H1 (cell line): ENCODE results near the gene ACTC1. TPM values are rescaled to one million over a fixed set of nuclear protein-coding genes. Genes with fewer than 3 reads are reported as not detected.

Experiments
- CTCF ChIA-PET: fragments of 300-600 bp; sonication (Branson Sonifier 250); formaldehyde crosslinking; loops from one replicate; lab custom pipeline; 2021; ENCODE audit not compliant: partially characterized antibody; lab: Charles Lee
- POLR2A ChIA-PET: fragments of 300-600 bp; sonication (Branson Sonifier 250); formaldehyde crosslinking; loops from one replicate; lab custom pipeline; 2021; ENCODE audit warnings: inconsistent platforms; ENCODE audit not compliant: partially characterized antibody; lab: Charles Lee
- DNase-seq, 2 experiments: peaks; one replicate each; pipeline versions ENCODE4 v3.0.0 to v3.0.0-alpha.2; 2010 to 2022; ENCODE audit warnings: low spot score in 2 of 2, low read depth in 1 of 2, mixed read lengths in 1 of 2
- FAIRE-seq: peaks from 2 replicates; lab custom pipeline; 2011; peaks lifted over from hg19 to GRCh38; lab: Jason Lieb, UNC
- H2AFZ ChIP-seq: 2 replicates; pipeline ENCODE4 v1.8.1; 2012; ENCODE audit warnings: low read length, inconsistent platforms
- H2AK5ac ChIP-seq: 2 replicates; pipeline ENCODE4 v1.6.1; 2013; ENCODE audit warnings: low read depth, low read length
- H2BK120ac ChIP-seq: replicated peaks from 2 replicates; pipeline ENCODE3; 2013; ENCODE audit warnings: low read depth, low read length, inconsistent platforms
- H2BK12ac ChIP-seq: 2 replicates; pipeline ENCODE4 v1.6.1; 2013; ENCODE audit warnings: low read depth, low read length
- H2BK15ac ChIP-seq: 2 replicates; pipeline ENCODE4 v1.6.1; 2013; ENCODE audit warnings: low read length
- H2BK20ac ChIP-seq: 2 replicates; pipeline ENCODE4 v1.6.1; 2013; ENCODE audit warnings: low read length
- H2BK5ac ChIP-seq: 2 replicates; pipeline ENCODE4 v1.6.1; 2013; ENCODE audit warnings: low read depth, low read length
- H3K14ac ChIP-seq: 2 replicates; pipeline ENCODE4 v1.6.1; 2013; ENCODE audit warnings: inconsistent platforms; ENCODE audit not compliant: insufficient read length
- H3K18ac ChIP-seq: 2 replicates; pipeline ENCODE4 v1.6.1; 2013; ENCODE audit warnings: low read length; ENCODE audit errors: extremely low read depth
- H3K23ac ChIP-seq: 2 replicates; pipeline ENCODE4 v1.6.1; 2013; ENCODE audit warnings: inconsistent platforms; ENCODE audit not compliant: insufficient read length
- H3K23me2 ChIP-seq: 2 replicates; pipeline ENCODE4 v1.6.1; 2013; ENCODE audit warnings: low read depth, low read length
- H3K27ac ChIP-seq: 2 replicates; pipeline ENCODE4 v1.6.1; 2011; ENCODE audit warnings: low read depth, low read length, inconsistent platforms
- H3K27me3 ChIP-seq, 4 experiments: replicated peaks in 1 of 4; 1 replicate in 1 of 4; 2 replicates in 3 of 4; pipeline versions ENCODE4 v1.6.1 to v1.8.1; 2011 to 2013; ENCODE audit warnings: low read length in 3 of 4, mild to moderate bottlenecking in 3 of 4, inconsistent platforms in 2 of 4, mixed read lengths in 2 of 4, moderate library complexity in 1 of 4; ENCODE audit not compliant: control insufficient read depth in 3 of 4, insufficient read depth in 3 of 4; ENCODE audit errors: extremely low read depth in 1 of 4
- H3K36me3 ChIP-seq, 4 experiments: 2 replicates each; pipeline versions ENCODE4 v1.6.1 to v1.8.1; 2011 to 2013; ENCODE audit warnings: mild to moderate bottlenecking in 4 of 4, low read length in 3 of 4, moderate library complexity in 2 of 4, control low read depth in 1 of 4, inconsistent platforms in 1 of 4; ENCODE audit not compliant: insufficient read depth in 4 of 4, control insufficient read depth in 2 of 4
- H3K4ac ChIP-seq: replicated peaks from 2 replicates; pipeline ENCODE3; 2013; ENCODE audit warnings: low read length, low read depth, mixed read lengths, inconsistent platforms; ENCODE audit not compliant: insufficient read length
- H3K4me1 ChIP-seq, 4 experiments: replicated peaks in 1 of 4; 1 replicate in 1 of 4; 2 replicates in 3 of 4; pipeline versions ENCODE4 v1.6.1 to v1.8.1; 2011 to 2013; ENCODE audit warnings: low read length in 3 of 4, inconsistent platforms in 2 of 4, mixed read lengths in 1 of 4; ENCODE audit not compliant: insufficient read depth in 4 of 4, control insufficient read depth in 3 of 4
- H3K4me2 ChIP-seq, 2 experiments: 2 replicates each; pipeline versions ENCODE4 v1.6.1 to v1.8.1; 2011 to 2013; ENCODE audit warnings: low read depth in 2 of 2, low read length in 2 of 2, control low read depth in 1 of 2, inconsistent platforms in 1 of 2, mild to moderate bottlenecking in 1 of 2; ENCODE audit not compliant: insufficient read depth in 1 of 2
- H3K4me3 ChIP-seq, 4 experiments: fragments of 200-600, 300-600 bp in 1 of 4; sonication (generic), shearing (Covaris generic), sonication (Bioruptor Twin) in 1 of 4; 2 replicates each; pipeline versions ENCODE4 v1.5.1 to v1.8.1; 2011 to 2016; ENCODE audit warnings: low read length in 4 of 4, low read depth in 3 of 4, control low read depth in 2 of 4, inconsistent platforms in 2 of 4, mild to moderate bottlenecking in 2 of 4, mixed read lengths in 1 of 4, moderate library complexity in 1 of 4; ENCODE audit not compliant: insufficient read depth in 2 of 4; ENCODE audit errors: extremely low read depth in 1 of 4
- H3K56ac ChIP-seq: replicated peaks from 2 replicates; pipeline ENCODE3; 2013; ENCODE audit warnings: low read depth, mild to moderate bottlenecking, mixed read lengths, low read length, inconsistent platforms; ENCODE audit not compliant: insufficient read length
- H3K79me1 ChIP-seq: 2 replicates; pipeline ENCODE4 v1.6.1; 2013; ENCODE audit warnings: low read depth, low read length, control low read depth
- H3K79me2 ChIP-seq, 2 experiments: 2 replicates each; pipeline versions ENCODE4 v1.6.1 to v1.8.1; 2012 to 2013; ENCODE audit warnings: low read length in 2 of 2, mild to moderate bottlenecking in 2 of 2, inconsistent platforms in 1 of 2; ENCODE audit not compliant: insufficient read depth in 2 of 2, control insufficient read depth in 1 of 2
- H3K9ac ChIP-seq, 4 experiments: replicated peaks in 1 of 4; 1 replicate in 1 of 4; 2 replicates in 3 of 4; pipeline versions ENCODE4 v1.6.1 to v1.8.1; 2011 to 2013; ENCODE audit warnings: low read depth in 3 of 4, low read length in 3 of 4, control low read depth in 2 of 4, mild to moderate bottlenecking in 2 of 4, moderate library complexity in 2 of 4, inconsistent platforms in 1 of 4; ENCODE audit errors: extremely low read depth in 1 of 4
- H3K9me3 ChIP-seq, 2 experiments: 2 replicates each; pipeline versions ENCODE4 v1.6.1 to v1.8.1; 2012 to 2013; ENCODE audit warnings: mild to moderate bottlenecking in 2 of 2, moderate library complexity in 2 of 2, control low read depth in 1 of 2, inconsistent platforms in 1 of 2, low read depth in 1 of 2, low read length in 1 of 2, mixed read lengths in 1 of 2; ENCODE audit not compliant: insufficient read depth in 2 of 2
- H4K20me1 ChIP-seq, 2 experiments: replicated peaks in 1 of 2; 2 replicates each; pipeline versions ENCODE3 to v1.8.1; 2011 to 2013; ENCODE audit warnings: inconsistent platforms in 2 of 2, low read length in 2 of 2, mild to moderate bottlenecking in 1 of 2; ENCODE audit not compliant: insufficient read depth in 2 of 2, control insufficient read depth in 1 of 2
- H4K5ac ChIP-seq: 2 replicates; pipeline ENCODE4 v1.6.1; 2013; ENCODE audit warnings: low read length, low read depth, mixed read lengths, inconsistent platforms; ENCODE audit not compliant: insufficient read length
- H4K8ac ChIP-seq: 2 replicates; pipeline ENCODE4 v1.8.0; 2013; ENCODE audit warnings: mild to moderate bottlenecking, moderate library complexity, low read length, inconsistent platforms; ENCODE audit not compliant: insufficient read depth; ENCODE audit errors: extremely low read depth
- H4K91ac ChIP-seq: replicated peaks from 2 replicates; pipeline ENCODE3; 2013; ENCODE audit warnings: low read length, mixed read lengths, inconsistent platforms; ENCODE audit not compliant: insufficient read length
- ASH2L ChIP-seq: fragments of 200-600, 300-600 bp; sonication (generic); IDR thresholded peaks from one replicate; pipeline ENCODE4 v1.7.1; 2017; ENCODE audit warnings: low read length
- BACH1 ChIP-seq: IDR thresholded peaks from 2 replicates; pipeline ENCODE4 v1.6.1; 2012; ENCODE audit warnings: low read length, improper control_type of control experiment
- CEBPB ChIP-seq: IDR thresholded peaks from 2 replicates; pipeline ENCODE4 v1.6.1; 2012; ENCODE audit warnings: low read depth, low read length
- E2F6 ChIP-seq: IDR thresholded peaks from 2 replicates; pipeline ENCODE4 v1.6.1; 2012; ENCODE audit warnings: inconsistent platforms
- FOSL1 ChIP-seq: IDR thresholded peaks from 2 replicates; pipeline ENCODE4 v1.6.1; 2011; ENCODE audit warnings: mild to moderate bottlenecking, low read depth, low read length, moderate library complexity; ENCODE audit not compliant: insufficient read depth
- GTF2F1 ChIP-seq: IDR thresholded peaks from 2 replicates; pipeline ENCODE4 v1.6.1; 2012; ENCODE audit warnings: low read depth, low read length, improper control_type of control experiment, borderline replicate concordance
- HDAC2 ChIP-seq, 2 experiments: fragments of 300-600 bp in 1 of 2; sonication (generic) in 1 of 2; IDR thresholded peaks; 2 replicates each; pipeline ENCODE4 v1.6.1; 2011 to 2012; ENCODE audit warnings: low read depth in 2 of 2, low read length in 2 of 2, mild to moderate bottlenecking in 2 of 2, moderate library complexity in 2 of 2, borderline replicate concordance in 1 of 2, inconsistent platforms in 1 of 2
- MAFK ChIP-seq: IDR thresholded peaks from 2 replicates; pipeline ENCODE4 v1.6.1; 2012; ENCODE audit warnings: low read depth, mild to moderate bottlenecking, improper control_type of control experiment, low read length
- NANOG ChIP-seq: IDR thresholded peaks from 2 replicates; pipeline ENCODE4 v1.6.1; 2011; ENCODE audit warnings: low read length, low read depth, mild to moderate bottlenecking, inconsistent platforms; ENCODE audit not compliant: insufficient read depth, poor library complexity, severe bottlenecking
- RAD21 ChIP-seq, 2 experiments: IDR thresholded peaks in 1 of 2; conservative IDR thresholded peaks in 1 of 2; 2 replicates each; pipeline ENCODE4 v1.6.1; 2011; ENCODE audit warnings: low read depth in 2 of 2, low read length in 2 of 2, improper control_type of control experiment in 1 of 2, inconsistent platforms in 1 of 2, mild to moderate bottlenecking in 1 of 2, moderate library complexity in 1 of 2
- RBBP5 ChIP-seq: IDR thresholded peaks from 2 replicates; pipeline ENCODE4 v1.7.1; 2012; ENCODE audit warnings: low read depth, mild to moderate bottlenecking, inconsistent platforms, low read length, moderate library complexity, borderline replicate concordance
- SIRT6 ChIP-seq: IDR thresholded peaks from one replicate; pipeline ENCODE4 v1.7.1; 2012; ENCODE audit warnings: low read length, inconsistent platforms
- TBP ChIP-seq: IDR thresholded peaks from 2 replicates; pipeline ENCODE4 v1.6.1; 2011; ENCODE audit warnings: low read depth, low read length, improper control_type of control experiment
- ZNF274 ChIP-seq: IDR thresholded peaks from 2 replicates; pipeline ENCODE4 v1.7.0; 2012; ENCODE audit warnings: low read length, borderline replicate concordance; ENCODE audit errors: extremely low read depth
- WGBS, 2 experiments: shearing (Covaris generic) in 1 of 2; methylation state at CpG; one replicate each; pipeline versions ENCODE4 v1.1.6 to v1.1.7; 2013 to 2015; ENCODE audit warnings: low lambda C conversion rate in 2 of 2, mixed read lengths in 2 of 2, inconsistent platforms in 1 of 2, low coverage in 1 of 2, missing lambda C conversion rate in 1 of 2; ENCODE audit not compliant: insufficient replicate concordance in 2 of 2, insufficient coverage in 1 of 2, insufficient read length in 1 of 2; ENCODE audit errors: extremely low coverage in 1 of 2, missing lambda C conversion rate in 1 of 2; 5-methylcytosine and 5-hydroxymethylcytosine counted together
- polyA plus RNA-seq, 7 experiments: library from polyadenylated mRNA; depleted of rRNA in 3 of 7; stranded (reverse) in 5 of 7; unstranded in 2 of 7; fragments of >200 nt in 5 of 7; fragments of 200-250 nt in 2 of 7; gene quantifications; 1 replicate in 5 of 7; 2 replicates in 1 of 7; 4 replicates in 1 of 7; pipeline versions ENCODE4 v1.2.1 to v1.2.3, GENCODE V29; 2011 to 2013; ENCODE audit warnings: missing spikeins in 2 of 7, mixed read lengths in 2 of 7
- total RNA-seq: library from RNA; stranded (reverse); fragmentation: NEBNext Ultra II Directional; extraction: Animal tissue kit (Norgen Biotek cat#: 25700); gene quantifications from 2 replicates; pipeline ENCODE4 v1.2.1, GENCODE V29; 2021

ACTC1 gene
- total and polyA plus RNA-seq, 2 of the 8 experiments (the other 6 are each of a cell fraction or from before 2014, with no cell fraction given), result 37.6 to 90.0 TPM

GRCh38 chr15:34783431-34783830 lies 11.9 kb downstream of the ACTC1 start:
- Histone ChIP-seq H3K23ac (no peak overlapping the region), H4K8ac (no peak overlapping the region), H3K9me3 (no peaks in the 10 kb centered on the region), H2BK120ac (no peak overlapping the region), H3K27me3 (peaks cover 0 to 4% (median 0%) of the 10 kb centered on the region in 4 experiments; a peak in 1 of 7 replicates), H2BK5ac (no peak overlapping the region), H3K9ac (no peak overlapping the region), H4K20me1 (no peaks in the 10 kb centered on the region), H3K27ac (no peak overlapping the region), H3K36me3 (no peaks in the 10 kb centered on the region), H2AFZ (no peak overlapping the region), H3K56ac (no peak overlapping the region), H3K14ac (no peak overlapping the region), H2BK12ac (no peak overlapping the region), H2BK20ac (no peak overlapping the region), H3K4me2 (no peak overlapping the region), H4K5ac (no peak overlapping the region), H3K23me2 (no peaks in the 10 kb centered on the region), H3K79me2 (no peaks in the 10 kb centered on the region), H2BK15ac (no peak overlapping the region), H3K4me3 (no peak overlapping the region), H3K4ac (no peak overlapping the region), H3K4me1 (no peaks in the 10 kb centered on the region), H4K91ac (no peak overlapping the region), H2AK5ac (no peak overlapping the region), H3K18ac (no peak overlapping the region), H3K79me1 (no peaks in the 10 kb centered on the region)
- POLR2A ChIA-PET, result interaction anchor here (1.7 kb wide), 1 partner anchor 10 kb away, joined by 7 read pairs; no protein-coding TSS in a partner anchor
- WGBS, 2 experiments, result 94% methylated on average over 2 of the region's 2 CpGs; no CpG with 5 or more reads in 1 of the 2 experiments
- DNase-seq (no peak), FAIRE-seq (no peak)
- CTCF ChIA-PET, result no interaction called here
- TF ChIP-seq HDAC2 (IDR thresholded peaks at IDR 0.05; ENCODE audit: borderline replicate concordance in 1 of 2, low read depth in 2 of 2, low read length in 2 of 2), result no peak
- TF ChIP-seq ZNF274, result no peak
- TF ChIP-seq TBP, result no peak
- TF ChIP-seq SIRT6, result no peak
- TF ChIP-seq BACH1, result no peak
- TF ChIP-seq MAFK, result no peak
- no peak for TF ChIP-seq GTF2F1
- TF ChIP-seq ASH2L, result no peak
- TF ChIP-seq FOSL1, result no peak
- no peak for TF ChIP-seq NANOG
- no peak for TF ChIP-seq RBBP5
- TF ChIP-seq CEBPB, result no peak; the same call in 1 of the 2 replicates
- no peak for TF ChIP-seq RAD21 (IDR thresholded peaks at IDR 0.05 in 1 of 2, conservative IDR thresholded peaks at IDR 0.05 in 1 of 2; ENCODE audit: low read depth in 2 of 2, low read length in 2 of 2)
- TF ChIP-seq E2F6, result no peak
